HG02763 (cell line): Measurements from ENCODE around the gene ASF1B.
"Not testable (repeated sequence)": the region's sequence is repeated elsewhere in the genome, so short reads cannot be mapped to it uniquely, and the experiment has no call there.

Experiments
- ATAC-seq: cut with Tn5 transposase; IDR thresholded peaks from one replicate; pipeline ENCODE4 v1.9.1; 2021; ENCODE audit warnings: mild to moderate bottlenecking, moderate library complexity; ENCODE audit not compliant: unreplicated experiment

ASF1B gene

GRCh38 chr19:14160017-14160703, 23.8 kb upstream of the ASF1B start:
- no peak for ATAC-seq

- ATAC-seq: no peak
Measured at GRCh38 chr19:14159059-14159458, 22.7 kb upstream of the ASF1B start.

GRCh38 chr19:14158276-14159023, 22.1 kb upstream of the ASF1B start:
- no peak for ATAC-seq

GRCh38 chr19:14156971-14157717, 20.8 kb upstream of the ASF1B start:
- no peak for ATAC-seq

GRCh38 chr19:14156122-14156521, 19.7 kb upstream of the ASF1B start:
- ATAC-seq: no peak

- no peak for ATAC-seq
Measured at GRCh38 chr19:14155371-14155770, 19.0 kb upstream of the ASF1B start.

- no peak for ATAC-seq
Measured at GRCh38 chr19:14152713-14153112, 16.3 kb upstream of the ASF1B start.

- ATAC-seq: no peak
Measured at GRCh38 chr19:14150770-14151661, 14.6 kb upstream of the ASF1B start.

- no peak for ATAC-seq
Measured at GRCh38 chr19:14150041-14150769, 13.8 kb upstream of the ASF1B start.

- no peak for ATAC-seq
Measured at GRCh38 chr19:14149509-14149994, 13.2 kb upstream of the ASF1B start.

- ATAC-seq: no peak
Measured at GRCh38 chr19:14148751-14149410, 12.5 kb upstream of the ASF1B start.

GRCh38 chr19:14147797-14148605, 11.6 kb upstream of the ASF1B start:
- no peak for ATAC-seq

GRCh38 chr19:14146789-14147216, 10.4 kb upstream of the ASF1B start:
- ATAC-seq: no peak

- ATAC-seq: not testable (repeated sequence)
Measured at GRCh38 chr19:14146169-14146568, 9.8 kb upstream of the ASF1B start.

GRCh38 chr19:14145381-14145780, 9.0 kb upstream of the ASF1B start:
- ATAC-seq: no peak

GRCh38 chr19:14142262-14143190, 6.1 kb upstream of the ASF1B start:
- no peak for ATAC-seq

GRCh38 chr19:14141041-14141440, 4.7 kb upstream of the ASF1B start:
- no peak for ATAC-seq
